Measurements from ENCODE around the gene COMMD8.

DNA sequence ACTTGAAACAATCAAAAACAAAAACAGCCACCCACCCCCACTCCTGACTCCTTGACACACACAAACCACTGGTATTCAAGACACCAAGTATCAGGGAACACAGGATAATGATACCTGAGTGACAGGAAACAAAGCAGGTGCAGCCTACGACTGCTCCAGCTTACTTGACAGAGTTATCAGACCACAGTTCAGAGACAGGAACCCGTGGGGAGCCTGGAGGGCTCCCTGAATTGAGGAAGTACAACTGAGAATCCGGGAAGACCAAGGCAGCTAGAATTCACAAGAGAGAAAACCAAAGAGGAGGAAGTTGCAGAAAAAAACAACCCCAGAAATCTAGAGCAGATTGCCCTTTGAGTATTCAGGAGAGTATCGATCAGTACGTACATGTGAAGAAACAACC lies 20.5 kb downstream of the COMMD8 start:
- TF ChIP-seq CTCF (IDR thresholded peaks at IDR 0.05) (no peak), POLR2A (IDR thresholded peaks at IDR 0.05) (no peak)
